ENCODE data around the gene LGR6. TPM values are rescaled to one million over a fixed set of nuclear protein-coding genes. Genes with fewer than 3 reads are reported as not detected.
"Not testable (repeated sequence)": the region's sequence is repeated elsewhere in the genome, so short reads cannot be mapped to it uniquely, and the experiment has no call there.

The LGR6 gene
- total RNA-seq (1 to 10 TPM in 1 of 5 experiments, under 1 TPM in 3, not detected in 1; 0.16 to 5.8 (median 0.67) TPM), polyA plus RNA-seq (under 1 TPM; 0.22 to 0.29 TPM), total RNA-seq (not detected)

- Mint-ChIP-seq H3K27ac (no peak within 1 kb of the TSS), H3K9me3 (peaks cover 0 to 3% (median 0%) of the 10 kb centered on the region in 11 donors), H3K27me3 (peaks cover 21 to 48% (median 26%) of the 10 kb centered on the region in 5 donors), H3K4me3 (peak within 1 kb of the TSS in 3 of 10 donors; percentile 52 to 74 (median 54)), H3K4me1 (peaks cover 6 to 24% (median 13%) of the 10 kb centered on the region in 7 donors), H3K36me3 (no peaks in the 10 kb centered on the region)
- no peak for DNase-seq
- H3K36me3 ChIP-seq (ENCODE audit: control insufficient read depth in 2 of 3, insufficient read depth in 3 of 3, low read length in 3 of 3) = no peaks in the 10 kb centered on the region
- no peak for ATAC-seq
- H3K9me3 ChIP-seq (ENCODE audit: control insufficient read depth in 2 of 3, low read length in 3 of 3) = no peaks in the 10 kb centered on the region
- CTCF ChIA-PET = interaction anchor here (0.7 to 2.8 kb wide), 5 partner anchors 39 to 526 kb away, joined by 3 to 15 read pairs (median 5); no protein-coding TSS in a partner anchor
- no peaks in the 10 kb centered on the region for H3K27me3 ChIP-seq (ENCODE audit: control insufficient read depth in 2 of 2, insufficient read depth in 2 of 2, low read length in 2 of 2)
- no peak within 1 kb of the TSS for H3K4me3 ChIP-seq (ENCODE audit: low read length)
- H3K4me1 ChIP-seq (ENCODE audit: control insufficient read depth in 2 of 2, insufficient read depth in 2 of 2, low read length in 2 of 2) = peaks cover 6 to 14% of the 10 kb centered on the region in 2 donors
- POLR2A ChIA-PET = no interaction called here
- intact Hi-C loops (cut with micrococcal nuclease) = loop anchor here (1.0 to 2.0 kb wide), 4 partner anchors 43 to 526 kb away; no protein-coding TSS in a partner anchor
- H3K27ac ChIP-seq (ENCODE audit: low read depth, low read length) = no peak within 1 kb of the TSS
Observed at GRCh38 chr1:202193614-202194327, at the start of gene LGR6. Gene LGR6, plus strand, starts transcription at chr1:202193799. Its CDS starts 191 bp downstream, at chr1:202193990.

DNA sequence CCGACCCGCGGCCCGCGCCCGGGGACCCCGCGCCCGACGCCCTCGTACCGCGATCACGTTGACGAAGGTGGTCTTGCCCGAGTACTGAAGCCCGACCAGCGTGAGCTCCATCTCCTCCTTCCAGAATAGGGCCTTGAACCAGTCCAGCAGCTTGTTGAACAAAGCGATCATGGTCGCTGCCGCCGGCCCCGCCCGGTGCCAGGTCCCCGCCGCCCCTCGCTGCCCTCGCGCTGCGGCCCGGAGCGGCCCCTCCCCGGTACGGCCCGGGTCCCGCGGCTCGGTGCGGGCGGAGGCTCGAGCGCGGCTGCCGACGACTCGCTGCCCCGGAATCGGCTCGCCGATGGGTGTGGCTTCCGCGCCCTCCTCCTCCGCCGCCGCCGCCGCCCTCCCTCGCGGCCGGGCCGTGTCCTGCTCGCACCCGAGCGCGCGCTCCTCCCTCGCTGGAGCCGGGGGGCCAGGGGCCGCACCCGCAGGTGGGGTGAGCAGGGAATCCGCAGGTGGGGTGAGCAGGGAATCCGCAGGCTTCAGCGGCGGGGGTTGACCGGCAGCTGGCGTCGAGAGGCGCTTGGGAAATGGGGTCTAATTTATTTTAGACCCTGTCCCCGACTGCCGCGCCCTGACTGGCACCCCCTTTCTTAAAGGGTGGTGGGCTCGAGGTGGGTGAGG, 49.1 kb upstream of the LGR6 start, which contains the start of gene ARL8A:
Gene ARL8A (minus strand): TSS at position 336 of the 666 bp plus-strand sequence. CDS start 165 bp downstream, at position 171.
- H3K27me3 Mint-ChIP-seq = no peaks in the 10 kb centered on the region
- peak; percentile 47 to 81 (median 62) for DNase-seq
- H3K4me3 Mint-ChIP-seq = peak within 1 kb of the TSS; percentile 90 to 98 (median 93)
- peaks cover 0 to 32% (median 0%) of the 10 kb centered on the region in 3 experiments for H3K36me3 ChIP-seq (ENCODE audit: control insufficient read depth in 2 of 3, insufficient read depth in 3 of 3, low read length in 3 of 3)
- H3K9me3 ChIP-seq (ENCODE audit: control insufficient read depth in 2 of 3, low read length in 3 of 3) = no peaks in the 10 kb centered on the region
- no peaks in the 10 kb centered on the region for H3K27me3 ChIP-seq (ENCODE audit: control insufficient read depth in 2 of 2, insufficient read depth in 2 of 2, low read length in 2 of 2)
- H3K4me3 ChIP-seq (ENCODE audit: low read length) = peak within 1 kb of the TSS; percentile 83
- ATAC-seq = peak; percentile 81
- H3K36me3 Mint-ChIP-seq = peaks cover 0 to 15% (median 6%) of the 10 kb centered on the region in 5 donors
- intact Hi-C loops (cut with micrococcal nuclease) = loop anchor here (1.0 to 10.0 kb wide), 7 partner anchors 10 to 660 kb away; partner anchors contain the start of genes IPO9 (in 1 of the 2) and PTPN7 (in 1 of the 2)
- CTCF ChIA-PET = interaction anchor here (1.9 kb wide), 1 partner anchor 9 kb away, joined by 6 read pairs; no protein-coding TSS in a partner anchor
- peaks cover 16 to 44% (median 38%) of the 10 kb centered on the region in 7 donors for H3K4me1 Mint-ChIP-seq
- POLR2A ChIA-PET = interaction anchor here (1.0 to 6.6 kb wide), 3 partner anchors 10 to 22 kb away, joined by 3 to 54 read pairs (median 6); partner anchors contain the start of gene PTPN7
- peaks cover 14 to 21% of the 10 kb centered on the region in 2 donors for H3K4me1 ChIP-seq (ENCODE audit: control insufficient read depth in 2 of 2, insufficient read depth in 2 of 2, low read length in 2 of 2)
- H3K9me3 Mint-ChIP-seq = no peaks in the 10 kb centered on the region
- H3K27ac ChIP-seq (ENCODE audit: low read depth, low read length) = peak within 1 kb of the TSS; percentile 83
- peak within 1 kb of the TSS; percentile 85 to 98 (median 92) for H3K27ac Mint-ChIP-seq

DNA sequence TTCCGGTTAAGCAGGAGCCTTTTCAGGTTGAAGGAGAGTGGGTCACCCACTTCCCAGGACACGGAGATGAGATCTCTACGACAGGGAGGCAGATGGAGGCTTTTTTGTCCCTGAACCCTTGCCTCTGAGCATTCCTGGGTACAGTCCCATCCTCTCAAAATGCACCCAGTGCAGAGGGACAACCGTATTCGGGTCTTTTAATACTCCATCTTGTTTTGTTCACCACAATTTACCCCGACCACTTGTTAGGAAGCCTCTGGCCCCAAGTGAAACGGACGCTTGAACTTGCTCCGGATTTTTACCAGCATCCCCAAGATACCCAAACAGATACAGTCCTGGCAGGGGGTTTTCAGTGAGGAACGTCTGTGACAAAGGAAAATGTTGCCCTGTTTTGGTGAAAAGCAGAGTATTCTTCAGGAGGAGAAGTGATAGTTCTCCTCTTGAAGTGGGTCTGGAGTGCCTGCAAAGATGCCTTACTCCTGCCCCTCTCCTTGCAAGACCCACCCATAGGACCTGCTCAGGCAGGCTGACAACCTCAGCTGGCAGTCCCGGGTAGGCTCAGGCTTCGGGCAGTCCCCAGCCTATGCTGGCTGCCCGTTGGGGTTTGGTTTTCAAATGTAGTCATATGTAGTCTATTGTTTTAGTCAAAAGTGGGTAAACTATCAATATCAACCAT, 48.4 kb upstream of the LGR6 start:
- DNase-seq (peak in 2 of 9 donors; percentile 25 to 53), ATAC-seq (peak; percentile 16)
- peaks cover 0 to 15% (median 6%) of the 10 kb centered on the region in 5 donors for H3K36me3 Mint-ChIP-seq
- Histone ChIP-seq H3K36me3 (ENCODE audit: control insufficient read depth in 2 of 3, insufficient read depth in 3 of 3, low read length in 3 of 3) (peaks cover 2 to 38% (median 3%) of the 10 kb centered on the region in 3 experiments), H3K4me1 (ENCODE audit: control insufficient read depth in 2 of 2, insufficient read depth in 2 of 2, low read length in 2 of 2) (peaks cover 14 to 21% of the 10 kb centered on the region in 2 donors), H3K27me3 (ENCODE audit: control insufficient read depth in 2 of 2, insufficient read depth in 2 of 2, low read length in 2 of 2) (no peaks in the 10 kb centered on the region), H3K4me3 (ENCODE audit: low read length) (peak overlapping the region; percentile 65), H3K9me3 (ENCODE audit: control insufficient read depth in 2 of 3, low read length in 3 of 3) (no peaks in the 10 kb centered on the region), H3K27ac (ENCODE audit: low read depth, low read length) (peak overlapping the region; percentile 83)
- ChIA-PET POLR2A (interaction anchor here (1.5 to 6.6 kb wide), 2 partner anchors 11 to 16 kb away, joined by 6 to 54 read pairs; partner anchors contain the start of gene PTPN7), CTCF (interaction anchor here (1.2 kb wide), 1 partner anchor 9 kb away, joined by 3 read pairs; no protein-coding TSS in a partner anchor)
- intact Hi-C loops (cut with micrococcal nuclease) = loop anchor here (1.0 to 10.0 kb wide), 4 partner anchors 10 to 660 kb away; partner anchors contain the start of gene IPO9 (in 1 of the 2)
- H3K27ac Mint-ChIP-seq = peak overlapping the region; percentile 81 to 98 (median 88)
- peaks cover 16 to 44% (median 38%) of the 10 kb centered on the region in 7 donors for H3K4me1 Mint-ChIP-seq
- H3K4me3 Mint-ChIP-seq = peak overlapping the region; percentile 82 to 94 (median 92)
- no peaks in the 10 kb centered on the region for H3K9me3 Mint-ChIP-seq
- H3K27me3 Mint-ChIP-seq = no peaks in the 10 kb centered on the region

DNA sequence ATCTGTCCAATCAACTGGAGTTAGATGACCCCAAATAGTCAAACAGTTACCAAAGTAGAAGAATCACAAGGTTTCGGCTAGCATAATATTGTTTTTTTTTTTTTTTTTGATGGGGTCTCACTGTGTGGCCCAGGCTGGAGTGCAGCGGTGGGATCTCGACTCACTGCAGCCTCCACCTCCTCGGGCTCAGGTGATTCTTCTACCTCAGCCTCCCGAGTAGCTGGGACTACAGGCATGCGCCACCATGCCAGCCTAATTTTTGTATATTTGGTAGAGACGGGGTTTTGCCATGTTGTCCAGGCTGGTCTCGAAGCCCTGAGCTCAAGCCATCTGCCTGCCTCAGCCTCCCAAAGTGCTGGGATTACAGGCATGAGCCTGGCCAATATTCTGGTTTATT, 47.9 kb upstream of the LGR6 start:
- intact Hi-C loops (cut with micrococcal nuclease) = loop anchor here (1.0 to 10.0 kb wide), 4 partner anchors 10 to 661 kb away; partner anchors contain the start of gene IPO9 (in 1 of the 2)
- Histone ChIP-seq H3K36me3 (ENCODE audit: control insufficient read depth in 2 of 3, insufficient read depth in 3 of 3, low read length in 3 of 3) (peaks cover 4 to 43% (median 8%) of the 10 kb centered on the region in 3 experiments), H3K4me1 (ENCODE audit: control insufficient read depth in 2 of 2, insufficient read depth in 2 of 2, low read length in 2 of 2) (peaks cover 14 to 21% of the 10 kb centered on the region in 2 donors)
- H3K27me3 Mint-ChIP-seq; H3K9me3 ChIP-seq (ENCODE audit: control insufficient read depth in 2 of 3, low read length in 3 of 3); H3K27ac ChIP-seq (ENCODE audit: low read depth, low read length); H3K9me3 Mint-ChIP-seq; ATAC-seq; H3K4me3 ChIP-seq (ENCODE audit: low read length); DNase-seq; H3K27me3 ChIP-seq (ENCODE audit: control insufficient read depth in 2 of 2, insufficient read depth in 2 of 2, low read length in 2 of 2): not testable (repeated sequence)
- ChIA-PET POLR2A (interaction anchor here (1.5 to 6.6 kb wide), 2 partner anchors 10 to 16 kb away, joined by 6 to 54 read pairs; partner anchors contain the start of gene PTPN7), CTCF (interaction anchor here (1.2 kb wide), 1 partner anchor 9 kb away, joined by 3 read pairs; no protein-coding TSS in a partner anchor)
- peaks cover 15 to 47% (median 33%) of the 10 kb centered on the region in 7 donors for H3K4me1 Mint-ChIP-seq
- peak overlapping the region; percentile 81 to 98 (median 88) for H3K27ac Mint-ChIP-seq
- peak overlapping the region; percentile 12 to 94 (median 92) for H3K4me3 Mint-ChIP-seq
- peaks cover 2 to 18% (median 8%) of the 10 kb centered on the region in 5 donors for H3K36me3 Mint-ChIP-seq

GRCh38 chr1:202146279-202146678, 47.3 kb upstream of the LGR6 start:
- POLR2A ChIA-PET = interaction anchor here (1.5 to 6.6 kb wide), 2 partner anchors 10 to 15 kb away, joined by 6 to 54 read pairs; partner anchors contain the start of gene PTPN7
- CTCF ChIA-PET = interaction anchor here (1.2 to 1.4 kb wide), 2 partner anchors 8 to 14 kb away, joined by 3 to 6 read pairs; partner anchors contain the start of gene PTPN7
- Histone ChIP-seq H3K4me3 (ENCODE audit: low read length) (no peak overlapping the region), H3K4me1 (ENCODE audit: control insufficient read depth in 2 of 2, insufficient read depth in 2 of 2, low read length in 2 of 2) (peaks cover 14 to 21% of the 10 kb centered on the region in 2 donors), H3K27me3 (ENCODE audit: control insufficient read depth in 2 of 2, insufficient read depth in 2 of 2, low read length in 2 of 2) (no peaks in the 10 kb centered on the region), H3K27ac (ENCODE audit: low read depth, low read length) (no peak overlapping the region), H3K9me3 (ENCODE audit: control insufficient read depth in 2 of 3, low read length in 3 of 3) (no peaks in the 10 kb centered on the region), H3K36me3 (ENCODE audit: control insufficient read depth in 2 of 3, insufficient read depth in 3 of 3, low read length in 3 of 3) (peaks cover 10 to 49% (median 14%) of the 10 kb centered on the region in 3 experiments)
- Mint-ChIP-seq H3K36me3 (peaks cover 8 to 21% (median 14%) of the 10 kb centered on the region in 5 donors), H3K9me3 (no peaks in the 10 kb centered on the region), H3K27me3 (no peaks in the 10 kb centered on the region), H3K4me3 (peak overlapping the region in 8 of 10 donors; percentile 12 to 93 (median 36)), H3K27ac (peak overlapping the region in 7 of 9 donors; percentile 8 to 93 (median 46)), H3K4me1 (peaks cover 10 to 47% (median 33%) of the 10 kb centered on the region in 7 donors)
- intact Hi-C loops (cut with micrococcal nuclease) = loop anchor here (10.0 kb wide), 2 partner anchors 321 to 661 kb away; partner anchors contain the start of gene IPO9 (in 1 of the 2)
- DNase-seq (no peak), ATAC-seq (no peak)
